GM19395 (cell line): ENCODE measurements around the gene LYRM4.
A peak's percentile ranks its signal among the peaks of the same experiment; 100 is the strongest.

ENCODE experiments used
- ATAC-seq: cut with Tn5 transposase; IDR thresholded peaks from one replicate; pipeline ENCODE4 v1.9.1; 2021; ENCODE audit warnings: mild to moderate bottlenecking, moderate library complexity; ENCODE audit not compliant: unreplicated experiment

Gene LYRM4

GRCh38 chr6:5282191-5282623, 21.5 kb upstream of the LYRM4 start:
- no peak for ATAC-seq

DNA sequence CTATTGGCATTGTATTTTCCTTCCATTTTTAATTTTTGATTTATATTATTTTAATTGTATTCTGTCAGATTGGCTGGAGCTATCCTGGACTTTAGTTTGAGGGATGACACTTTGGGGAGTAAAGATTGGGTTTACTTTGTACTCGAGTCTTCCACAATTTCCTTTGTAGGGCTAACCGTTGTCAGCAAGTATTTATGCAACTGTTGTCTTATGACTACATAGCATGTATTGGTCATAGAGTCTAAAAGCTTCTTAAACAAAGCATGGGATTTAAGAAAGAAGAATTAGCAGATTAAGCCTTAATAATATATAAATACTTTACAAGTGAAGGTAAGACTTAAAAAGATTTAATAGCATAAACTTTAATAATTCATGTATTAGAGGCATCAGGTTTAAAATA, 20.2 kb upstream of the LYRM4 start:
- ATAC-seq, result no peak

- no peak for ATAC-seq
Observed at GRCh38 chr6:5279891-5280338, 19.2 kb upstream of the LYRM4 start.

DNA sequence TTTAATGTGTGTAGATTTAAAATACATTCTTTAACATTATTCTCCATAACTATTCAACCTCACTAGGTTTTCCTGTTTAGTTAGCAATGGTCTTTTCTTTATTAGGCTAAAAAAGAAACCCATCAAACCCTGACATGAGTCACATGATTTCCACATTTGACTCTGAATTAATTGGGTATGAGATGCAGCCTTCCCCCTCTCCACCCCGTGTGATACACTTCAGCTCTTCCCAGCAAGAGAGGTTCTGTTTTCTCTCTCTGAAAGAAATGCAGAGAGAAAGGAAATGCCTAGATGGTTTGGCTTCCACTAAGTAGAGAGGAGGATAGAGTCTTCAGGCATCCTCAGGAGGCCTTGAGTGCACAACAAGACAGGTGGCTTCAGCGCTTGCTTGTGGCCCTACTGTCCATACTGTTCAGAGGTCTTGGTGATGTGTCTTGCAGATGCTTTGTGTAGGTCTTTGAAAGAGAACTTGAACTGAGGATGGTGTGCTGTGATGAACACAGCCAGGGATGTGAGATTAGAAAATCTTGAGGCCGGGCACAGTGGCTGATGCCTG, 17.9 kb upstream of the LYRM4 start:
- no peak for ATAC-seq

DNA sequence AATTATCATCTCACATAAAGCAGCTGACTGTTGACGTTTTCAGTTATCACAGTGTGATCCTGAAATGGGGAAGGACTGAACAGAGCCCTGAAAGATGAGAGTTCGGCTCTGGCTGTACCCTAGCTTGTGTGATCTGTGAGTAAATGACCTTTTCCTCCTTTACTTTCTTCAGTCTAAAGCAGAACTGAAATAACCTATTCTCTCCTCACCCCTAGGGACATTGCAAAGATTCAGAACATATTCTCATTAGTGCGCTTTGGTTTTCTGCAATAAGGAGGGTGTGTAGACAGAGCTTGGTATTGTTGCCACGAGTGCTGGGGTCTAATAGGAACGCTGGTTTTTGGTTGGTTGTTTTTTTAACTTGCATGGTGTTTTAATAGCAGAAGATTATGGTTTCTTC, 17.3 kb upstream of the LYRM4 start:
- ATAC-seq, result peak; percentile 66

DNA sequence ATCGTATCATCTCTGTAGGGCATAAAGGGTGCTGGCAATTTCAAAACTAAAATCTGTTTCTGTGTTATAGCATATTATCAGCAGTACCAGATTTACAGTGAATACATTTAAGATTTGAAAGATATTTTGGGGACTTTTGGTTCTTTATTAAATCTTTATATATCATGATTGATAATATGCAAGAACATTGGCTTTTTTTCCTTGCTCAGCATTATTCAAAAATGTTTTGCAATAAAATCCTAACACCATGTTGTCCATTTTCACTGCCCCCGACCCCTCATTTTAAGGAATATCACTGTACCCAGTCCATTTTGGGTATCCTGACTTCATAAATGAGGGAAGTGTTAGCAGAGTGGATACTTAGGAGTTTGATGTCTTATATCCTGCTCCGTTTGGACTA, 16.8 kb upstream of the LYRM4 start:
- no peak for ATAC-seq

DNA sequence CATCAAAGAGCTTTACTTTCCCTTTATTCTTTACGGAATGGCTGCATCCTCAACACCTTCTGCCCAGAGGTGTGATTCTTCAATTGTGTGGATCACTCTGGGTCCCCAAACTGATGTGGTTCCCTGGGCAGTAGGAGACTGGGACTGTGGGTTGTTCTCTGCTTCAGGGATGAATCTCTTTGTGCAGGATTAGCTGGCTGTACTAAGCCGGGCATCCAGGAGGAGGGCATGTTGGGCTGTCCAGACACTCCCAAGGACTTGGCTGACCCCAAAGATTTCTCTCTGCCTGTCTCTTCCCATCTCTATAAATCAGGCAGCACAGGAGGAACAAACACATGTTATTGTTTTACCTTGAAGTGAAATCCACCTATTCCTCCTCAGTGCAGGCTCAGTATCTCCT, 15.8 kb upstream of the LYRM4 start:
- ATAC-seq, result no peak

DNA sequence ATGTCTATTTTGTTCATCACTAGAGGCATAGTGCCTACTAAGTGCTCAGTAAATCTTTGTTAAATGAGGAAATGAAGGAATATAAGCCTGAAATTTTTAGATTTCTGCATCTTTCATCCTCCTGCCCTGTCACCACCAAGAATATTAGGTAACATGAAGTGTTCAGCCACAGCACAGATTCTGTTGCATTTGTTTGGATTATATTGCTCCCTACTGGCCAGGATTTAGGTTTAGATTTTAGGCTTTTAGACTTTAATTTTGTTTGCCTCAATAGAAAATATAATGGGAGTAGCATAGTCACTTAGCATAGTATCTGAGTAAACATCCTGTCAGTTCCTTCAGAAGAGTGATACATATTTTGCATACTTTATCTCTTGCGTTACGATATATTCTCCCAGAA, 14.7 kb upstream of the LYRM4 start:
- ATAC-seq, result no peak

GRCh38 chr6:5274231-5274630, 13.5 kb upstream of the LYRM4 start:
- no peak for ATAC-seq

DNA sequence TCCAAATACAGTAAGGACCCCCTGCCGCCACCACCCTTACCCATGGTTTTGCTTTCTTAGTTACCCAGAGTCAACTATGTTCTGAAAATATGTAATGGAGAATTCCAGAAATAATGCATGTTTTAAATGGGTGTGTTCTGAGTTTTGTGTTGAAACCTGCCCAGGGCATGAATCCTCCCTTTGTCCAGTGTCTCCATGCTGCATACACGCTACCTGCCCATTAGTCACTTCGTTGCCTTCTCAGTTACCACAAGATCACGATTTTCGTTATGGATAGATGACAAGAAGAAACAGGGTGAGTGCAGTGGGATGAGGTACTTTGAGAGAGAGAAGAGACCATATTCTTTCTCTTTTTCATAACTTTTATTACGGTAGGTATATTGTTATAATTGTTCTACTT, 11.2 kb upstream of the LYRM4 start:
- ATAC-seq, result no peak

DNA sequence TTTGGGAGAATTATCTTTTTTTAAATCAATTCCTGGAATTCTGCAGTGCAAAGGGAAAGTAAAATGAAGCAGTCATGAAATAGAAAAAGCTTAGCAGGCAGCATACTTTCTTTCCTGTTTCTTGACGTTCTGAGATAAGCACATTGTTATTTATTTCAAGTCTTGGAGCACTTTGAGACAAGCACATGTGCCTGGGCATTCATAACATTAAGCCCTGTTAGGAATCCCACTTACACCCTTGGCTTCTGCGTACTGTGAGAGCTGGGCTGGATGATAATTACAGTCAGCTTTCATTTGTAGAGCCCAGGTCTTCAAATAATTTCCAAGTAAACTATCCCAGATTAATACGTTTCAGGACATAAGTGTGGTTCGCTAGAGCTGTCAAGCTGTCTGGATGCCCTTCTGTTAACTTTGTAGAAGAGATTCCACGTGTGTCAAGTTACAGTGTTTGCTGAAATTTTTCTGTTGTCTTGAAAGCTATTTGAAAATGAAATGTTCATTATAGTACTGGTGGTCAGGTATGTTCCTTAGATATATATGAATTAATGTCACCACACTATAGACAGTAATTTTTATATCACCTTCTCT, 9.4 kb upstream of the LYRM4 start:
- ATAC-seq, result no peak

DNA sequence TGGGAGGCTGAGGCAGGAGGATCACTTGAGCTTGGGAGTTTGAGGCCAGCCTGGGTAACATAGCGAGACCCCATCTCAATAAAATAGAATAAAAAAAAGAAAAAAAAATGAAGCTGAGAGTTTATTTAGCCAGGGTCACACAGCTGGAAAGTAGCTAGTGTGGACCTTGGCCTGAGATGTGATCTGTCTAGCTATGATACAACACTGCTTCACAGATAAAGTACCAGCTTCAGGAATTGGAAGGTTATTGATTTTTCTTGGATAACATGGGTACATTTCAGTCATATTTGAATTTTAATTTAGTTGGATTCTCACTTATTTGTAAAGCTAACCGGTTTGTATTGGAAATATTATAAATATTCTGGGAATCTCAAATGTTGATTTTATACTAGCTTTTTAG, 5.7 kb upstream of the LYRM4 start:
- ATAC-seq, result no peak

DNA sequence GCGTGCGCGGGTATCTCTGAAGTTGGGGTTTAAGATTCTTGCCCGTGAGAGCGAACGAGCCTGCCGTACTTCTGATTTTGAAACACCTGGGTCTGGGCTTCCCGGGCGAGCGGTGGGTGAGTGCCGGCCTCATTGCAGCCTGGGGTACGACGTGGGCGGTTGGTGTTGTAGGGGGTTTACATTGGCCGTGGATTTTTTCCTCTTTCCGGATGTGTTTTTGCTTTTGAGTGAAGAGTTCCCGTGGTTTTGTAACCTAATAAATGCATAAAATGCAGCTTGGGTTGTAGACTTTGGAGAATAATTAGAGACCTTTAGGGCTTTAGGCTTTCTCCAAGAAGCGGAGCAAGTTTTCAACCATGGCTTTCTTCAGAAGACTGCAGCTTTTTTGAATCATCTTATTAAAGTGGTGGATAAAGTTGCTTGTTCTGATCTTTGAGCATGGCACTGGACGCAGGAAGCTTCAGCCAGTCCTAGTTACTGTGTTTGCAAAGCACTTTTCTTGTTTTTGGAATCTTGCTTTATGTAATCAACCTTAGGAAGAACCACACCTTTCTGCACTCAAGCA, 877 bp upstream of the LYRM4 start:
- no peak for ATAC-seq

DNA sequence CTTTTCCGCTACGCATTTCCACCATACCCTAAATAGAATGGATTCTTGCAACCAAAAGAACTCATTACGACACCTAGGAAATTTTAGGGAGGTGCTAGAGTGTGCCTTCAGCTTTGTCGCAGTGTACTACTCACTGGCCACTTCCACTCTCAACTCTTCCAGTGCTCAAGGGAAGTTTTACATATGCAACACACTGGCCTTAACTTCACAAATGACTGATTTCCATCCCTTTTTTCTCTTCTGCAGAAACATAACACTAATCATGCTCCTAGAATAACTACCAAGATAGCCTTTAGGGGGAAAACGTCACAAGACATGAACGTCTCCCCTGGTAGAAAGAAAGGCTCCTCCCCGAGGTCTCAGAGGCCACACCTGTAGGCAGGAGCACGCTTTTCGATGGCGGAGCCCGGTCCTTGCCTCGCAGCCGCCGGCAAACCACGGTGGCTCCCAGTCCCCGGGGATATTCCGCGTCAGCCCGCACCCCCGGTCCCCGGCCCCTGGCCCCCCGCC, 584 bp downstream of the LYRM4 start:
- peak; percentile 78 for ATAC-seq

DNA sequence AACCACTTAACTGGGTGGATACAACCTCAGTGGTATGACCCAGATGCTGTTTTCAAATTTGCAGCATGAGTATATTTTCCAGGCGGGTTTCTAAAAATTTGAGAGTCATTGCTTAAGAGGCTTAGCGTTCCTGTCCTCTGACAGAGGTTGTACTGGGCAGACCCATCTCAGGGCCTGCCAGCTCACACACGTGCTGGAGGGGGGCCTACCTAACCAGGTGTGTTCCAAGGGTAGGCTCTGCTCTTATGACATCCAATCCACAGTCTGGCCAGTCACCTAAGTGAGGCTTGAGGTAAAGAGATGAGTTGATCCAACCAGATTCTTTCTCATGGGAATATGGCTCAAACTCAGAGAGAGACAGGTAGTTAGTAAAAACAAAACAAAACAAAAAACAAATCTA, 1.3 kb downstream of the LYRM4 start:
- no peak for ATAC-seq

DNA sequence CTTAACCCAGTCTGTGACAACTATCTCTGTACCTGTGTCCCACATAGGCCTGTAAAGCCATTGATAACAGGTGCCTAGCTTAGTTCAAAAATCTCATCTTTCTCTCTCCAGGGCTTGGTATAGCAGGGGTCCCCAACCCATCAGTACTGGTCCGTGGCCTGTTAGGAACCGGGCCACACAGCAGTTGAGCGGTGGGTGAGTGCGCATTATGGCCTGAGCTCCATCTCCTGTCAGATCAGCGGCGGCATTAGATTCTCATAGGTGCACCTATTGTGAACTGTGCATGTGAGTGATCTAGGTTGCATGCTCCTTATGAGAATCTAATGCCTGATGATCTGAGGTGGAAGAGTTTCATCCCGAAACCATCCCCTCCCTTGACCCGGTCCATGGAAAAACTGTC, 3.4 kb downstream of the LYRM4 start:
- no peak for ATAC-seq

- ATAC-seq, result no peak
Observed at GRCh38 chr6:5256952-5257351, 3.8 kb downstream of the LYRM4 start.

DNA sequence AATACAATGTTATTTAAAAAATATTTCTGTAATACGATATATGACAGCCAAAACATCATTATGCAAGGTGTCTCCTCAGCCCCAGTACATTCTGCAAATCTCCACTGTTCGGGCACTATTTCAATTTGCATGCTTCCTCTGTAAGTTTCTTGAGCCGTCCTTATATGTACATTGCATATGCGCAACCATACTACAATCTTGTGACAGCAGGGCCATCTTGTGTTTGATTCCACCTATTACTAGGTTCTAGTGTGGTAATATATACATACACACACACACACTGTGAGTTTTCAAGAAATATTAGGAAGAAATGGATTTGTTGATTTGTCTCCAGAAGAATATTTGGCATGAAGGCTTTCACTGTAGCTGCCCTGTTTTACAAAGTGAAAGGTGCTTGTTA, 9.8 kb downstream of the LYRM4 start:
- ATAC-seq, result no peak

- ATAC-seq, result no peak
Observed at GRCh38 chr6:5250451-5250850, 10.3 kb downstream of the LYRM4 start.

DNA sequence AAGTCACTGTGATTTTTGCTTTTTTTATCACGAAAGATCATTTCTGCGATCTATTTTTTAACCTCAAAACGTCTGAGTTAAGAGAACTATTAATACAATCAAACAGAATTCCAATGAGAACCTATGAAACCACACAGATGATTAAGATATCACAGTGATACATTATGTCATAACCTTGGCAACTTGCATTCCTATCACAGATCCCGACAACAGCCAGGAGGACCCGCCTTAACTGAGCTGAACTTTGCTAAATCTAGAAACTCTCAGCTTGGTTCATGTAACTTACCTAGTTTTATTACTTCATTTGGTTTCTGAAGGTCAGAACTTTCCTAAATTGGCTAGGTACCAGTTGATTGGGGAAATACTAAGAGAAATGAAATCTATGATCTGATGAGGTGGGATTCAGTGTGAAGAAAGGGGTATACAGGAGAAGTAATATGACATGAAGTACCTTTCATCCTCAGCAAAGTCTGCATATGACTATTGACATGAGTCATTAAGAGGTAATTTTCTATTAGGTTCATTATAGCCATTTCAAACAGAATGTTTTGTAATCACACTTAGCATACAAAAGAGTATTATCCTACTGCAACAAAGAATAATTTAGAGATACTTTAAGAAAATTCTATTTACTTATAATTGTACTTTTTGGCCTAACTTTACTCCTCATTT, 11.2 kb downstream of the LYRM4 start:
- no peak for ATAC-seq

GRCh38 chr6:5248302-5249098, 12.2 kb downstream of the LYRM4 start:
- no peak for ATAC-seq
